ENCODE measurements around the gene LIPF. TPM values are rescaled to one million over a fixed set of nuclear protein-coding genes. Genes with fewer than 3 reads are reported as not detected.

LIPF gene
- total RNA-seq, 1 experiment from 2014 or later, result not detected

GRCh38 chr10:88682491-88682890, 18.2 kb downstream of the LIPF start:
- Mint-ChIP-seq H3K4me1 (ENCODE audit: insufficient read depth, unreplicated experiment) (no peaks in the 10 kb centered on the region), H3K36me3 (ENCODE audit: insufficient read depth, unreplicated experiment) (no peaks in the 10 kb centered on the region), H3K4me3 (ENCODE audit: unreplicated experiment) (no peak overlapping the region), H3K27ac (ENCODE audit: low read depth, unreplicated experiment) (no peak overlapping the region), H3K9me3 (ENCODE audit: unreplicated experiment) (no peaks in the 10 kb centered on the region), H3K27me3 (ENCODE audit: insufficient read depth, unreplicated experiment) (no peaks in the 10 kb centered on the region)
- POLR2A ChIA-PET, result interaction anchor here (1.1 to 1.5 kb wide), 2 partner anchors 8 to 138 kb away, joined by 4 to 5 read pairs; no protein-coding TSS in a partner anchor
- peak; percentile 8 for DNase-seq (ENCODE audit: unreplicated experiment)
- no peak for TF ChIP-seq CTCF (IDR thresholded peaks at IDR 0.05; ENCODE audit: unreplicated experiment)
- CTCF ChIA-PET, result interaction anchor here (0.5 to 7.6 kb wide), 4 partner anchors 14 to 998 kb away, joined by 4 to 63 read pairs (median 6); no protein-coding TSS in a partner anchor
- intact Hi-C loops (cut with micrococcal nuclease), result no loop called here
- no TSS peak for BruUV-seq (replicated peaks)

- no TSS peak for BruUV-seq (replicated peaks)
- H3K9me3 Mint-ChIP-seq (ENCODE audit: unreplicated experiment), result no peaks in the 10 kb centered on the region
- DNase-seq (ENCODE audit: unreplicated experiment), result peak; percentile 40
- ChIA-PET POLR2A (interaction anchor here (0.7 to 1.6 kb wide), 3 partner anchors 10 to 123 kb away, joined by 3 to 4 read pairs (median 3); no protein-coding TSS in a partner anchor), CTCF (interaction anchor here (0.6 to 7.6 kb wide), 17 partner anchors 11 to 245 kb away, joined by 3 to 63 read pairs (median 3); no protein-coding TSS in a partner anchor)
- intact Hi-C loops (cut with micrococcal nuclease), result loop anchor here (1.0 to 5.0 kb wide), 4 partner anchors 104 to 244 kb away; no protein-coding TSS in a partner anchor
- H3K4me1 Mint-ChIP-seq (ENCODE audit: insufficient read depth, unreplicated experiment), result no peaks in the 10 kb centered on the region
- no peak overlapping the region for H3K4me3 Mint-ChIP-seq (ENCODE audit: unreplicated experiment)
- peak; percentile 75 for TF ChIP-seq CTCF (IDR thresholded peaks at IDR 0.05; ENCODE audit: unreplicated experiment)
- no peaks in the 10 kb centered on the region for H3K36me3 Mint-ChIP-seq (ENCODE audit: insufficient read depth, unreplicated experiment)
- H3K27me3 Mint-ChIP-seq (ENCODE audit: insufficient read depth, unreplicated experiment), result no peaks in the 10 kb centered on the region
- H3K27ac Mint-ChIP-seq (ENCODE audit: low read depth, unreplicated experiment), result no peak overlapping the region
Measured at GRCh38 chr10:88687853-88688467, 23.7 kb downstream of the LIPF start.

- no peaks in the 10 kb centered on the region for H3K4me1 Mint-ChIP-seq (ENCODE audit: insufficient read depth, unreplicated experiment)
- intact Hi-C loops (cut with micrococcal nuclease), result loop anchor here (5.0 kb wide), 2 partner anchors 103 to 243 kb away; no protein-coding TSS in a partner anchor
- ChIA-PET CTCF (interaction anchor here (0.7 to 7.6 kb wide), 8 partner anchors 13 to 240 kb away, joined by 3 to 63 read pairs (median 4); no protein-coding TSS in a partner anchor), POLR2A (interaction anchor here (0.6 to 0.9 kb wide), 2 partner anchors 300 to 318 kb away, joined by 3 read pairs; no protein-coding TSS in a partner anchor)
- TF ChIP-seq CTCF (IDR thresholded peaks at IDR 0.05; ENCODE audit: unreplicated experiment), result no peak
- H3K27me3 Mint-ChIP-seq (ENCODE audit: insufficient read depth, unreplicated experiment), result no peaks in the 10 kb centered on the region
- H3K9me3 Mint-ChIP-seq (ENCODE audit: unreplicated experiment), result no peaks in the 10 kb centered on the region
- DNase-seq (ENCODE audit: unreplicated experiment), result no peak
- H3K27ac Mint-ChIP-seq (ENCODE audit: low read depth, unreplicated experiment), result no peak overlapping the region
- no TSS peak for BruUV-seq (replicated peaks)
- H3K4me3 Mint-ChIP-seq (ENCODE audit: unreplicated experiment), result no peak overlapping the region
- H3K36me3 Mint-ChIP-seq (ENCODE audit: insufficient read depth, unreplicated experiment), result no peaks in the 10 kb centered on the region
Measured at GRCh38 chr10:88689366-88689765, 25.1 kb downstream of the LIPF start.

GRCh38 chr10:88693392-88694020, 29.3 kb downstream of the LIPF start:
- H3K9me3 Mint-ChIP-seq (ENCODE audit: unreplicated experiment), result no peaks in the 10 kb centered on the region
- intact Hi-C loops (cut with micrococcal nuclease), result loop anchor here (1.0 kb wide), 1 partner anchor 117 kb away; no protein-coding TSS in a partner anchor
- no peak overlapping the region for H3K27ac Mint-ChIP-seq (ENCODE audit: low read depth, unreplicated experiment)
- ChIA-PET POLR2A (interaction anchor here (0.7 to 1.1 kb wide), 4 partner anchors 19 to 303 kb away, joined by 3 read pairs; no protein-coding TSS in a partner anchor), CTCF (interaction anchor here (0.6 to 3.5 kb wide), 11 partner anchors 8 to 143 kb away, joined by 3 to 47 read pairs (median 3); partner anchors contain the start of gene LIPK)
- H3K4me1 Mint-ChIP-seq (ENCODE audit: insufficient read depth, unreplicated experiment), result no peaks in the 10 kb centered on the region
- DNase-seq (ENCODE audit: unreplicated experiment), result peak; percentile 27
- H3K36me3 Mint-ChIP-seq (ENCODE audit: insufficient read depth, unreplicated experiment), result no peaks in the 10 kb centered on the region
- peak; percentile 24 for TF ChIP-seq CTCF (IDR thresholded peaks at IDR 0.05; ENCODE audit: unreplicated experiment)
- BruUV-seq (replicated peaks), result no TSS peak
- no peak overlapping the region for H3K4me3 Mint-ChIP-seq (ENCODE audit: unreplicated experiment)
- H3K27me3 Mint-ChIP-seq (ENCODE audit: insufficient read depth, unreplicated experiment), result no peaks in the 10 kb centered on the region
